Ovary (tissue), 9 donors: Measurements from ENCODE around the gene CAMKMT. TPM values are rescaled to one million over a fixed set of nuclear protein-coding genes. Genes with fewer than 3 reads are reported as not detected.

Experiments
- DNase-seq, 5 donors: peaks; one replicate each; pipeline ENCODE4 v3.0.0-alpha.2; 2019 to 2020
- H3K27ac ChIP-seq, 2 donors: fragments of 200-600 bp; one replicate each; pipeline versions ENCODE4 v1.5.1 to v1.8.0; 2019 to 2022
- H3K27me3 ChIP-seq: fragments of 200-600 bp; one replicate; pipeline ENCODE4 v1.8.0; 2022
- H3K36me3 ChIP-seq: fragments of 200-600 bp; sonication (generic); one replicate; pipeline ENCODE4 v1.5.1; 2019
- H3K4me1 ChIP-seq: one replicate; pipeline ENCODE4 v1.8.1; 2013; ENCODE audit warnings: mild to moderate bottlenecking, moderate library complexity; ENCODE audit not compliant: insufficient read depth
- H3K4me3 ChIP-seq: fragments of 200-600 bp; sonication (generic); one replicate; pipeline ENCODE4 v1.5.1; 2017
- H3K9me3 ChIP-seq, 2 donors: fragments of 200-600 bp in 1 of 2; sonication (generic) in 1 of 2; one replicate each; pipeline versions ENCODE4 v1.5.1 to v1.8.1; 2013 to 2019; ENCODE audit warnings: mild to moderate bottlenecking in 1 of 2, moderate library complexity in 1 of 2
- CTCF ChIP-seq, 3 donors: fragments of 450-650 bp in 2 of 3; fragments of 200-600 bp in 1 of 3; IDR thresholded peaks; one replicate each; pipeline versions ENCODE4 v1.5.1 to v1.8.0; 2016 to 2022; ENCODE audit warnings: antibody characterized with exemption in 3 of 3, mild to moderate bottlenecking in 1 of 3
- EP300 ChIP-seq: sonication (generic); formaldehyde crosslinking; IDR thresholded peaks from one replicate; pipeline ENCODE4 v1.6.1; 2017; ENCODE audit warnings: antibody characterized with exemption
- POLR2A ChIP-seq: fragments of 450-650 bp; IDR thresholded peaks from one replicate; pipeline ENCODE4 v1.6.1; 2017; ENCODE audit warnings: antibody characterized with exemption, mild to moderate bottlenecking, moderate library complexity
- WGBS, 3 donors: extraction: QIAGEN DNeasy Blood & Tissue Kit in 1 of 3; methylation state at CpG; one replicate each; pipeline versions ENCODE4 v1.1.5 to v1.1.7; 2013 to 2017; 5-methylcytosine and 5-hydroxymethylcytosine counted together
- intact Hi-C, 4 donors: fragments of 100-400 bp; cut with DNase I; formaldehyde crosslinking; loops; one replicate each; pipeline versions ENCODE4 v1.11.0 to v1.15.1; 2022 to 2023
- polyA plus RNA-seq, 2 donors: library from polyadenylated mRNA; stranded (reverse); fragments of 200-250 nt in 1 of 2; fragments of 350-450 nt in 1 of 2; fragmentation: Illumina TruSeq in 1 of 2; extraction: RNeasy Lipid Tissue Mini Kit (QIAGEN cat#74804) in 1 of 2; gene quantifications; one replicate each; pipeline ENCODE4 v1.2.3, GENCODE V29; 2013 to 2014
- total RNA-seq, 7 donors: library from RNA; depleted of rRNA in 2 of 7; stranded (reverse); fragments of >200 nt in 2 of 7; fragmentation: NEBNext Ultra II Directional in 3 of 7; extraction: Animal tissue kit (Norgen Biotek cat#: 25700) in 3 of 7; gene quantifications; one replicate each; pipeline versions ENCODE4 v1.1.0 to v1.2.4, GENCODE V29; 2016 to 2023
- donor health status: DM: no; HTN: no; CAD: no; lungs with moderate emphysema.
- donor health status: DM: no; HTN: no; CAD: no.
- donor health status: Bipolar disorder and iron deficiency.
- donor health status: DM: yes; HTN: yes; CAD: no.
- donor health status: DM: no; HTN: no; CAD: no.
- donor health status: DM: yes; HTN: yes; CAD: no.

The CAMKMT gene
- total and polyA plus RNA-seq, 9 donors = 3.5 to 10.7 (median 8.9) TPM

- DNase-seq = no peak
- TF ChIP-seq POLR2A (no peak), CTCF (IDR thresholded peaks at IDR 0.05) (no peak), EP300 (no peak)
- intact Hi-C loops = no loop called here
- H3K9me3 ChIP-seq = no peaks in the 10 kb centered on the region
- WGBS, 3 donors = 91 to 94% (median 94%) methylated on average over 4 of the region's 4 CpGs
- no peak overlapping the region for H3K27ac ChIP-seq
- H3K36me3 ChIP-seq = no peaks in the 10 kb centered on the region
- H3K4me3 ChIP-seq = no peak overlapping the region
- no peaks in the 10 kb centered on the region for H3K4me1 ChIP-seq
- no peaks in the 10 kb centered on the region for H3K27me3 ChIP-seq
These were observed 318.2 kb downstream of the CAMKMT start for GRCh38 chr2:44679990-44680389.

GRCh38 chr2:44680424-44680971 is 318.8 kb downstream of the CAMKMT start:
- WGBS, 3 donors = 72 to 75% (median 73%) methylated on average over 8 of the region's 8 CpGs
- intact Hi-C loops = no loop called here

GRCh38 chr2:44680983-44681531 is 319.3 kb downstream of the CAMKMT start:
- Histone ChIP-seq H3K9me3 (no peaks in the 10 kb centered on the region), H3K27ac (no peak overlapping the region), H3K36me3 (no peaks in the 10 kb centered on the region), H3K27me3 (no peaks in the 10 kb centered on the region), H3K4me1 (no peaks in the 10 kb centered on the region), H3K4me3 (no peak overlapping the region)
- intact Hi-C loops = no loop called here
- TF ChIP-seq EP300 (no peak), CTCF (IDR thresholded peaks at IDR 0.05) (no peak), POLR2A (no peak)
- no peak for DNase-seq
- 7 to 46% (median 13%) methylated on average over 5 of the region's 5 CpGs for WGBS, 3 donors

More at GRCh38 chr2:44680424-44680971, 318.8 kb downstream of the CAMKMT start:
- H3K4me1 ChIP-seq = no peaks in the 10 kb centered on the region
- TF ChIP-seq CTCF (IDR thresholded peaks at IDR 0.05) (no peak), POLR2A (no peak), EP300 (no peak)
- no peak for DNase-seq
- no peak overlapping the region for H3K4me3 ChIP-seq
- no peaks in the 10 kb centered on the region for H3K27me3 ChIP-seq
- H3K36me3 ChIP-seq = no peaks in the 10 kb centered on the region
- no peak overlapping the region for H3K27ac ChIP-seq
- H3K9me3 ChIP-seq = no peaks in the 10 kb centered on the region

- no peaks in the 10 kb centered on the region for H3K27me3 ChIP-seq
- 61 to 77% (median 62%) methylated on average over 6 of the region's 6 CpGs for WGBS, 3 donors
- H3K27ac ChIP-seq = no peak overlapping the region
- H3K4me3 ChIP-seq = no peak overlapping the region
- H3K9me3 ChIP-seq = no peaks in the 10 kb centered on the region
- intact Hi-C loops = no loop called here
- DNase-seq = no peak
- H3K36me3 ChIP-seq = no peaks in the 10 kb centered on the region
- TF ChIP-seq POLR2A (no peak), CTCF (IDR thresholded peaks at IDR 0.05) (no peak), EP300 (no peak)
- H3K4me1 ChIP-seq = no peaks in the 10 kb centered on the region
These were observed 320.7 kb downstream of the CAMKMT start for GRCh38 chr2:44682459-44682858.
